Measurements from ENCODE around the gene SLC5A3. TPM values are rescaled to one million over a fixed set of nuclear protein-coding genes. Genes with fewer than 3 reads are reported as not detected.

The SLC5A3 gene
- total and polyA plus RNA-seq, 2 experiments from 2014 or later = 6.2 to 32.7 TPM

GRCh38 chr21:34074283-34075090 lies 1.1 kb downstream of the SLC5A3 start:
- Mint-ChIP-seq H3K36me3 (ENCODE audit: low read depth) (peaks cover 9% of the 10 kb centered on the region; the same call in 2 of the 3 replicates), H3K4me3 (peak overlapping the region; percentile 96), H3K27ac (peak overlapping the region; percentile 90), H3K27me3 (ENCODE audit: insufficient read depth, low read depth, poor library complexity) (peaks cover 8% of the 10 kb centered on the region), H3K4me1 (peaks cover 31% of the 10 kb centered on the region), H3K9me3 (peaks cover 3% of the 10 kb centered on the region; the same call in 1 of the 3 replicates)
- H4K20me1 ChIP-seq (replicated peaks; ENCODE audit: insufficient read depth) = peaks cover 41% of the 10 kb centered on the region
- peak overlapping the region; percentile 88 for H3K4me3 ChIP-seq
- no peak overlapping the region; the same call in 1 of the 2 replicates for H2AFZ ChIP-seq
- peaks cover 54% of the 10 kb centered on the region for H3K79me2 ChIP-seq (replicated peaks; ENCODE audit: insufficient read depth)
- H3K36me3 ChIP-seq (ENCODE audit: insufficient read depth) = no peaks in the 10 kb centered on the region; the same call in 1 of the 2 replicates
- no peak overlapping the region for H3K27ac ChIP-seq (ENCODE audit: low read depth)
- TF ChIP-seq CTCF (conservative IDR thresholded peaks at IDR 0.05; ENCODE audit: low read depth in 2 of 2) (peak in 1 of 2 experiments; percentile 24; a peak in 1 of 4 replicates), EZH2 (IDR thresholded peaks at IDR 0.05; ENCODE audit: low read depth, unreplicated experiment) (no peak)
- peak; percentile 18 for ATAC-seq
- peaks cover 32% of the 10 kb centered on the region for H3K4me1 ChIP-seq (ENCODE audit: insufficient read depth)
- DNase-seq (ENCODE audit: low spot score) = peak; percentile 60
- no peaks in the 10 kb centered on the region for H3K9me2 ChIP-seq (ENCODE audit: insufficient read depth)
- no peaks in the 10 kb centered on the region; the same call in 1 of the 2 replicates for H3F3A ChIP-seq (replicated peaks; ENCODE audit: low read depth)
- peaks cover 15% of the 10 kb centered on the region; the same call in 1 of the 2 replicates for H3K27me3 ChIP-seq (ENCODE audit: insufficient read depth)
- peak overlapping the region; percentile 96 for H3K4me2 ChIP-seq

- TF ChIP-seq STAT1 (IDR thresholded peaks at IDR 0.05; ENCODE audit: unreplicated experiment) = no peak
- TF ChIP-seq REST (IDR thresholded peaks at IDR 0.05; ENCODE audit: unreplicated experiment) = no peak
- TF ChIP-seq CTCF (conservative IDR thresholded peaks at IDR 0.05; ENCODE audit: low read depth in 2 of 2) = no peak
- TF ChIP-seq JUNB (IDR thresholded peaks at IDR 0.05; ENCODE audit: unreplicated experiment) = no peak
- no peak for TF ChIP-seq ZNF114 (CRISPR knock-in tag; IDR thresholded peaks at IDR 0.05)
- H3K9me3 Mint-ChIP-seq = peaks cover 3% of the 10 kb centered on the region; the same call in 1 of the 3 replicates
- H3K4me1 ChIP-seq (ENCODE audit: insufficient read depth) = peaks cover 32% of the 10 kb centered on the region
- peak overlapping the region; percentile 96 for H3K4me2 ChIP-seq
- H3K4me3 ChIP-seq = peak overlapping the region; percentile 88
- peaks cover 9% of the 10 kb centered on the region; the same call in 2 of the 3 replicates for H3K36me3 Mint-ChIP-seq (ENCODE audit: low read depth)
- no peaks in the 10 kb centered on the region for H3K9me2 ChIP-seq (ENCODE audit: insufficient read depth)
- no peak overlapping the region for H3K27ac ChIP-seq (ENCODE audit: low read depth)
- ATAC-seq (no peak), DNase-seq (ENCODE audit: low spot score) (no peak)
- H3K36me3 ChIP-seq (ENCODE audit: insufficient read depth) = no peaks in the 10 kb centered on the region; the same call in 1 of the 2 replicates
- peak overlapping the region; percentile 96 for H3K4me3 Mint-ChIP-seq
- no peak overlapping the region for H3K27ac Mint-ChIP-seq
- peaks cover 15% of the 10 kb centered on the region; the same call in 1 of the 2 replicates for H3K27me3 ChIP-seq (ENCODE audit: insufficient read depth)
- H4K20me1 ChIP-seq (replicated peaks; ENCODE audit: insufficient read depth) = peaks cover 45% of the 10 kb centered on the region
- H3K4me1 Mint-ChIP-seq = peaks cover 35% of the 10 kb centered on the region
- H3K27me3 Mint-ChIP-seq (ENCODE audit: insufficient read depth, low read depth, poor library complexity) = peaks cover 8% of the 10 kb centered on the region
- H3K79me2 ChIP-seq (replicated peaks; ENCODE audit: insufficient read depth) = peaks cover 60% of the 10 kb centered on the region
- H3F3A ChIP-seq (replicated peaks; ENCODE audit: low read depth) = no peaks in the 10 kb centered on the region; the same call in 1 of the 2 replicates
- H2AFZ ChIP-seq = no peak overlapping the region
Measured at GRCh38 chr21:34075091-34075425, 1.7 kb downstream of the SLC5A3 start.

Data from GM23338 (cell line).